HG02852 (cell line): ENCODE results near the gene CALML5.

Source experiments
- ATAC-seq: cut with Tn5 transposase; IDR thresholded peaks from one replicate; pipeline ENCODE4 v1.9.1; 2021; ENCODE audit warnings: mild to moderate bottlenecking, moderate library complexity; ENCODE audit not compliant: unreplicated experiment

Gene CALML5

DNA sequence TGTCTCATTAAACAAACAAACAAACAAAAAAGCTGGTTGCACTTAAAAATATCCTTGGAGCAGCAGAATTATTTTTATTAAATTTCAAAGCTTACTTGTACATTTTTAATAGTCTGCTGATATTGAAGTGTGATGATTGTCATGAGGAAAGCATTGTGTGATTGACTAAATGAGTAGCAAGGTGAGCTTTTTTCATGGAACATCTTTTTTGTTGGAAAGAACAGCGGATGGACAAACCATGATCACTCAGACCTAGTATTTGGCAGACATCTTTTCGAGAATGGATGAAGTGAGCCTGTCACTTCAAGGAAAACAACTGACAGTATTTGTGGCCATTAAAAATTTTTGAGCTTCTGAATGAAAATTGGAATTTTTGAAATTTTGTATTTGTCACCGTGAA lies 19.7 kb upstream of the CALML5 start:
- ATAC-seq = no peak

GRCh38 chr10:5518143-5518542 lies 18.8 kb upstream of the CALML5 start:
- ATAC-seq = no peak

GRCh38 chr10:5517546-5517945 lies 18.2 kb upstream of the CALML5 start:
- no peak for ATAC-seq

DNA sequence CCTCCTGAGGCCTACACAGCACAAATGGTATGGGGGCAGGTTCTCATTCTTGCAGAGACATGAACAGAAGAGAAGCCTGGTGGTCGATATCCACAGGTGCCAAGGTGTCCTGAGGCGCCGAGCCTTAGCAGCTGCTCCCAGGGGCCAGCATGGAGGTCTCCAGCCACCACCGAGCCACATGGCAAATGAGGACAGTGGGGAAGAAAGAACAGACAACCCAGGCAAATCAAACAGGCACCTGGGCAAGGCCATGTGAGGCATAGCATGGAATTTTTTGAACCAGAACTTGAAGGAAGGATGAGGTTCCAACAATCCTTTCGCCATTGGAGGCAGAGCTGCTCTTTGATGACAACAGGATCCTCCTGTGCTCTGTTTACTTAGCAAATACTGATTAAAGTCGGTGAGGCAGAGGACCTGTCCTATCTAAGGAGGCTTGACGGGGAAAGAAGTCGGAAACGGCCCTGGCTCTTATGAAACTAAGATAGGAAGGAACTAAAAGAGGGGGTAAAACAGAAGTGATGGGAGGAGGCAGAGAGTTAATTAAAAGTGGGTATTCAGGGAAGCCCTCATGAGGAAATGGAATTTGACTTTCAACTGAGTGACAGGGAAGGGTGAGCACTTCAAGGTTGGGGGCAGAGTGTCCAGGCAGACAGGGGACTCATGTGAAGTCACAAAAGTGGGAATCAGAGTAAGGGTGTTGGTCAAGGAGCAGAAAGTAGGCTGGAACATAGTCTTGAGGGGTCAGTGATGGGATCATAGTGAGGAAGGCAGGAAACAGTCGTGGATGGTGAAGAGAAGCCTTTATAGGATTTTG lies 16.8 kb upstream of the CALML5 start:
- no peak for ATAC-seq

- ATAC-seq = no peak
Measured at GRCh38 chr10:5514226-5514850, 15.0 kb upstream of the CALML5 start.

GRCh38 chr10:5512881-5513612 lies 13.7 kb upstream of the CALML5 start:
- no peak for ATAC-seq

GRCh38 chr10:5512331-5512730 lies 13.0 kb upstream of the CALML5 start:
- ATAC-seq = no peak

- ATAC-seq = no peak
Measured at GRCh38 chr10:5511885-5512280, 12.5 kb upstream of the CALML5 start.

DNA sequence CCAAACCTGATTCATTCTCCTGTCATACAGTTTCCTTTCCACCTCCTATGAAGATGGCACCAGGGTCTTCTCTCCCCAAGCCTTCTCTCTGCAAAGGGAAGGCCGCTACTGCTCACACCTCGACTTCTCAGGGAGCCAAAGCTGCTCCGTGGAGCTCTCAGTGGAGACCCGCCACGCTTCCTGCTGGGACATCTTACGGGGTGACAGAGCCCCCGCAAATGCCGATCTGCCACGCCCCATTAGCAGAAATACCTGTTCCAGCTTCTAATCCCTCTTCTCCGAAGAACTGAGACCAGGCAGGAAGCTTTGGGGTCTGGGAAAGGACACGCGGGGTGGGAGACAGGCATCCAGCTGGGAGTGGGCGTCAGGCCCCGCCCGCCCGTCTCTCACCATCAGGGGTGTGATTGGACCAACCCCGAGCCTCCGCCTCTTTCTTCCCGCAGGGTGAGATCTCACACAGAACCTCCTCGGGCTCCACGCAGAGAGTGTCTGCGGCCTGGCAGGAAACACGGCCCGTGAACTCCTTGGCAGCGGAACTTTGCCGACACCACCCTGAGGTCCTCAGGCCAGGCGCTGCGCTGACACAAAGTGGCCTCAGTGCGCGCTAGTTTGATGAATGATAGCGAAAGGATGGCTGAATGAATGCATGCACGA lies 12.0 kb upstream of the CALML5 start:
- no peak for ATAC-seq

DNA sequence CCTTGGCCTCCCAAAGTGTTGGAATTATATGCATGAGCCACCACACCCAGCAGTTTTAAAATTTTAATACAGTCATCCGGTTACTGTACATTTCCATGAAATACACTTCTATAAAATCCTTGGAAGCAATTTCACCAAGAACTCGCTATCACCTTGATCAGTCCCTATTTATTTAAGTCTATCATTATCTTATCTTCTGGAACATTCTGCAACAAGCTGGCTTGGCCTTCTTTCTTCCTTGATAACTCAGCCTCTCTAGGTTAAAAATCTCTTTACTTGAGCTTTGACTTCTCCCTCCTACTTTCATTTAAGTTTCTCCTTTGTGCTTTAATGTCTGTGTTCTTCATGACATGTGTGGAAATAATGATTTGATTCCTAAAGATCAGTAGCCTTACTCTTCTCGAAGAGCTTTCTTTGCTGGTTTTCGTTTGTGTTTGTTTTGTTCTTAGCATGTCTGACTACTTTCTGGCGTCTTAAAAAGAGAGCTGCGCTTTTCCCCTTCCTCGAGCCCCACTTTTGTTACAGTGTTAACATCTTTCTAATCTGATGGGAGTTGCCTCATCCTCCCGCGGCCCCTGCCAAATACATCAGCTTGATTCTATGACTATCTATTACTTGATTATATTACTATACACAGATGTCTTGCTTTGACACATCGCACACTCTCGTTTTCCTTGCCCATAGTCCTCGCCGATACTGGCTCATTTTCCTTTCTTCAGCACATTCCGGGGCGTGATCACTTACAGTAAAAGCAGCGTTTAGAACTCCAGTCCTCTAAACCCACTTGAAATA lies 11.1 kb upstream of the CALML5 start:
- no peak for ATAC-seq

DNA sequence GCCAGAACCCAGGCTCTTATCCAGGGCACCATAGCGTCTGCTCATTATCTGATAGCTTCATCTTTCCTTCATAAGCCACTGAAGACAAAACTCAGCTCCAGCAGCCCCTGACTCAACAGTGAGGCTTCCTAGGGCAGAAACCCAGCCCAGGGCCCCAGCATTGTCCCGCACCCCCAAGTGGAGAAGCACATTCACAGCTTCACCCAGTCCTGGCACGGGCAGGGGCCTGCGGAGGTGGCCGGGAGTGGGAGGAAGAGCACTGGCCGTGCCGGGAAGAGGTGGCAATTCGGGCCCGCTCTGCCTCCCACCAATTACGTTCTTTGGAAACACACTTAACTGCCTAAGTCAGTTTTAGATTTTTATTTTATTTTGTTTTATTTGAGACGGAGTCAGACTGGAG lies 10.3 kb upstream of the CALML5 start:
- no peak for ATAC-seq

DNA sequence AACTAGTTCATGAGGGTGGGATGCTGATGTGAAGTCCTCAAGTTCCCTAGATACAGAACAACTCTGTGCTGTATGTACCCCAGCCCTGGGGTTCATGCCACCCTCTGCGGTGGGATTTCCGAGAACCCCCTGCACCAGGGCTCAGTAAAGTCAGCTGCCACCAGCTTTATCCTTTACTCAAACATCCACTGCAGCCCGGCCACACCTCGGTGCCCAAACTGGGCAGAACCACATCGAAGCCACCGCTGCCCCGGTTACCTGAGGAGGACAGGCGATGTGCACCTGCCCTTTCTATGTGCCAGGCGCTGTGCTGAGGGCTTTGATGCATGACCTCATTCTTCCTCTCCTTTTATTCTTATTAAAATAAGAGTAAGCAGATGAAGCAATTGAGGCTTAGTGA lies 9.9 kb upstream of the CALML5 start:
- ATAC-seq = no peak

DNA sequence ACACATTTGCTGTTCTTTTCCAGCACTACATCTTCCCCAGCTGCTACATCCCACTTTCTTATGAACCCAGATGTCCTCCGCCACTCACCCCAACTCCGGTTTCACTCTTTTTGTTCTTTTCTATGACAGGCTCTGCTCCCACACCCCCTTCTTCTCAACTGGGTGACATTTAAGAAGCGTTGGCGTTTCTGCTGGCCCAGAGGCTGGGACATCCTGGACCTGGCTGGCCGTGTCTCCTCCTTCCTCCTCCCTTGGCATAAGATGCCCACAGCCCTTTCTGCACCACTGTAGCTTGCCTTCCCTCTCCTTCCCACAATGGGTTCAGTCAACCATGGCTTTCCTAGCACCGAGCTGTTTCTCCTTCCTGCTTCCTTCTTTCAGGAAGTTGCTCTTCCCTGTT lies 9.4 kb upstream of the CALML5 start:
- no peak for ATAC-seq

GRCh38 chr10:5508161-5508604 lies 8.8 kb upstream of the CALML5 start:
- ATAC-seq = no peak

GRCh38 chr10:5507649-5508131 lies 8.3 kb upstream of the CALML5 start:
- no peak for ATAC-seq

GRCh38 chr10:5506751-5507648 lies 7.6 kb upstream of the CALML5 start:
- ATAC-seq = no peak

GRCh38 chr10:5506246-5506645 lies 6.9 kb upstream of the CALML5 start:
- no peak for ATAC-seq

- ATAC-seq = no peak
Measured at GRCh38 chr10:5504146-5505072, 5.0 kb upstream of the CALML5 start.
